GM19239 (cell line): ENCODE data around the gene METTL16.
"Not testable (repeated sequence)": the region's sequence is repeated elsewhere in the genome, so short reads cannot be mapped to it uniquely, and the experiment has no call there.

Experiments
- DNase-seq: peaks from one replicate; pipeline ENCODE4 v3.0.0; 2011; ENCODE audit warnings: low spot score; ENCODE audit not compliant: insufficient read length
- FAIRE-seq: peaks from 2 replicates; lab custom pipeline; 2011; peaks lifted over from hg19 to GRCh38; lab: Jason Lieb, UNC

METTL16 gene

GRCh38 chr17:2503627-2504026 lies 8.1 kb downstream of the METTL16 start:
- no peak for FAIRE-seq

GRCh38 chr17:2502871-2503580 lies 8.7 kb downstream of the METTL16 start:
- FAIRE-seq (no peak), DNase-seq (no peak)

More at GRCh38 chr17:2503627-2504026, 8.1 kb downstream of the METTL16 start:
- no peak for DNase-seq

GRCh38 chr17:2500446-2500845 lies 11.2 kb downstream of the METTL16 start:
- FAIRE-seq = no peak

GRCh38 chr17:2489286-2489685 lies 22.4 kb downstream of the METTL16 start:
- not testable (repeated sequence) for DNase-seq, FAIRE-seq

More at GRCh38 chr17:2500446-2500845, 11.2 kb downstream of the METTL16 start:
- DNase-seq = no peak

GRCh38 chr17:2487306-2487705 lies 24.4 kb downstream of the METTL16 start:
- FAIRE-seq (no peak), DNase-seq (no peak)

GRCh38 chr17:2486709-2487108 lies 25.0 kb downstream of the METTL16 start:
- not testable (repeated sequence) for DNase-seq, FAIRE-seq

- FAIRE-seq (no peak), DNase-seq (no peak)
These were observed 25.7 kb downstream of the METTL16 start for GRCh38 chr17:2485970-2486369.

GRCh38 chr17:2485543-2485942 lies 26.1 kb downstream of the METTL16 start:
- FAIRE-seq = no peak

GRCh38 chr17:2484876-2485275 lies 26.8 kb downstream of the METTL16 start:
- DNase-seq (no peak), FAIRE-seq (no peak)

More at GRCh38 chr17:2485543-2485942, 26.1 kb downstream of the METTL16 start:
- no peak for DNase-seq

GRCh38 chr17:2483084-2483483 lies 28.6 kb downstream of the METTL16 start:
- DNase-seq (no peak), FAIRE-seq (no peak)

GRCh38 chr17:2482218-2482617 lies 29.5 kb downstream of the METTL16 start:
- DNase-seq (no peak), FAIRE-seq (no peak)

GRCh38 chr17:2481760-2482159 lies 29.9 kb downstream of the METTL16 start:
- peak; percentile 89 for FAIRE-seq
- no peak for DNase-seq

GRCh38 chr17:2478458-2478857 lies 33.2 kb downstream of the METTL16 start:
- FAIRE-seq = peak; percentile 49

GRCh38 chr17:2475056-2475455 lies 36.6 kb downstream of the METTL16 start:
- FAIRE-seq (no peak), DNase-seq (no peak)

More at GRCh38 chr17:2478458-2478857, 33.2 kb downstream of the METTL16 start:
- no peak for DNase-seq

GRCh38 chr17:2474371-2474770 lies 37.3 kb downstream of the METTL16 start:
- FAIRE-seq (no peak), DNase-seq (no peak)

GRCh38 chr17:2468270-2468669 lies 43.4 kb downstream of the METTL16 start:
- DNase-seq (no peak), FAIRE-seq (no peak)

GRCh38 chr17:2466931-2467330 lies 44.8 kb downstream of the METTL16 start:
- no peak for FAIRE-seq
- DNase-seq = no peak

GRCh38 chr17:2462481-2462880 lies 49.2 kb downstream of the METTL16 start:
- DNase-seq = no peak
- FAIRE-seq = no peak

GRCh38 chr17:2459917-2460271 lies 51.8 kb downstream of the METTL16 start:
- FAIRE-seq = no peak

GRCh38 chr17:2457913-2458312 lies 53.8 kb downstream of the METTL16 start:
- no peak for FAIRE-seq
- no peak for DNase-seq

More at GRCh38 chr17:2459917-2460271, 51.8 kb downstream of the METTL16 start:
- no peak for DNase-seq

- FAIRE-seq (no peak), DNase-seq (no peak)
These were observed 55.2 kb downstream of the METTL16 start for GRCh38 chr17:2456475-2456874.

- DNase-seq (no peak), FAIRE-seq (no peak)
These were observed 55.7 kb downstream of the METTL16 start for GRCh38 chr17:2455956-2456355.
